Stimulated activated CD8-positive, alpha-beta memory T cell treated with anti-CD3 and anti-CD28 coated beads, Interleukin-12 subunit alpha, Interleukin-12 subunit beta, amount 100 ng/mL, for 4 hours (primary cell): ENCODE data around the gene FAM234A.

ENCODE experiments used
- DNase-seq: peaks from one replicate; pipeline ENCODE4 v3.0.0-alpha.2; 2020; ENCODE audit warnings: low read depth

FAM234A gene

GRCh38 chr16:301235-301634 lies 66.6 kb downstream of the FAM234A start:
- no peak for DNase-seq

GRCh38 chr16:301950-302349 lies 67.3 kb downstream of the FAM234A start:
- DNase-seq, result no peak

GRCh38 chr16:303760-304505 lies 69.3 kb downstream of the FAM234A start:
- DNase-seq, result no peak

GRCh38 chr16:305916-306626 lies 71.5 kb downstream of the FAM234A start:
- DNase-seq, result no peak

- no peak for DNase-seq
These were observed 72.3 kb downstream of the FAM234A start for GRCh38 chr16:306911-307370.

GRCh38 chr16:307691-308312 lies 73.2 kb downstream of the FAM234A start:
- no peak for DNase-seq

- no peak for DNase-seq
These were observed 74.9 kb downstream of the FAM234A start for GRCh38 chr16:309476-309875.

- DNase-seq, result no peak
These were observed 77.1 kb downstream of the FAM234A start for GRCh38 chr16:311725-312124.

GRCh38 chr16:314351-314750 lies 79.7 kb downstream of the FAM234A start:
- no peak for DNase-seq

GRCh38 chr16:314795-315299 lies 80.2 kb downstream of the FAM234A start:
- no peak for DNase-seq
